SK-N-MC (cell line): ENCODE data around the gene RCAN1.

Experiments
- EZH2 ChIP-seq: fragments of 200-600 bp; sonication (generic); IDR thresholded peaks from one replicate; pipeline ENCODE4 v1.6.1; 2017; ENCODE audit warnings: antibody characterized with exemption
- FOXP2 ChIP-seq: optimal IDR thresholded peaks from 2 replicates; pipeline ENCODE3; 2011; ENCODE audit warnings: mild to moderate bottlenecking, moderate library complexity; ENCODE audit not compliant: insufficient read depth; ENCODE audit errors: extremely low read length, control extremely low read depth
- POLR2AphosphoS5 ChIP-seq: IDR thresholded peaks from 2 replicates; pipeline ENCODE4 v1.6.1; 2012; ENCODE audit warnings: mild to moderate bottlenecking, low read depth, low read length, borderline replicate concordance

DNA sequence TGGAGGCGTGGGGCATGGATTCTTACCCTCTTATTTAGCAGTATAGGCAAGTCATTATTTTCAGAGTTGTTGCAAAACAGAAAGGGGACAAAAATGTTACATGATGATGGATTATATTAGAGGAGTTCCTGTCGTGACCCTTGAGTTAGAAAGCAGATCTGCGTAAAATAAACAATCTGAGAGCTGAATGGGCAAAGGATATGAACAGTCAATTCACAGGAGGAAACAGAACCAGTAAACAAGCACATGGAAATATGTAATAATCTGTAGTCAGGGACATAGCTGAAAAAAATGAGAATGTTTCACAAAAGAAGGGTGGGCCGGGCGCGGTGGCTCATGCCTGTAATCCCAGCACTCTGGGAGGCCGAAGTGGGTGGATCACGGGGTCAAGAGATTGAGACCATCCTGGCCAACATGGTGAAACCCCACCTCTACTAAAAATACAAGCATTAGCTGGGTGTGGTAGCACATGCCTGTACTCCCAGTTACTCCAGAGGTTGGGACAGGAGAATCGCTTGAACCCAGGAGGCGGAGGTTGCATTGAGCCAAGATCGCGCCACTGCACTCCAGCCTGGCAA is 20.9 kb downstream of the RCAN1 start:
- TF ChIP-seq EZH2 (no peak), POLR2AphosphoS5 (no peak), FOXP2 (no peak)
